Panc1 (cell line): ENCODE data around the gene ZNF175. TPM values are rescaled to one million over a fixed set of nuclear protein-coding genes. Genes with fewer than 3 reads are reported as not detected.

Experiments used
- ATAC-seq: fragments of 200-7000 bp; cut with Tn5 transposase; 2 replicates; pipeline ENCODE4 v1.9.1; 2020; ENCODE audit warnings: mild to moderate bottlenecking, moderate library complexity
- BruUV-seq: library from RNA; stranded (reverse); fragments of 400-500 nt; replicated peaks from 2 replicates; lab custom pipeline; 2021; lab: Mats Ljungman, UMichigan
- CTCF ChIA-PET: fragments of 300-600 bp; sonication (Branson Sonifier 250); formaldehyde crosslinking; loops from one replicate; lab custom pipeline; 2022; ENCODE audit warnings: antibody characterized with exemption; lab: Charles Lee
- POLR2A ChIA-PET: fragments of 300-600 bp; sonication (Branson Sonifier 250); formaldehyde crosslinking; loops from one replicate; lab custom pipeline; 2022; ENCODE audit warnings: antibody characterized with exemption; lab: Charles Lee
- DNase-seq: peaks from one replicate; pipeline ENCODE4 v3.0.0-alpha.2; 2010; ENCODE audit warnings: low read depth, low spot score
- H3K27ac ChIP-seq: 2 replicates; pipeline ENCODE4 v1.5.1; 2011; ENCODE audit warnings: mild to moderate bottlenecking, low read length, inconsistent platforms
- H3K27me3 ChIP-seq: fragments of 200-500 bp; sonication (Bioruptor generic); 2 replicates; pipeline ENCODE4 v1.6.0; 2014; ENCODE audit warnings: low read length, inconsistent platforms; ENCODE audit not compliant: control insufficient read depth, insufficient read depth
- H3K36me3 ChIP-seq: fragments of 200-500 bp; sonication (Bioruptor generic); 2 replicates; pipeline ENCODE4 v1.5.1; 2014; ENCODE audit warnings: inconsistent platforms, mild to moderate bottlenecking, low read length, moderate library complexity; ENCODE audit not compliant: control insufficient read depth, insufficient read depth
- H3K4me1 ChIP-seq: 2 replicates; pipeline ENCODE4 v1.5.1; 2011; ENCODE audit warnings: inconsistent platforms, mild to moderate bottlenecking, low read length, moderate library complexity; ENCODE audit not compliant: control insufficient read depth, insufficient read depth
- H3K4me3 ChIP-seq, 2 experiments: 2 replicates each; pipeline ENCODE4 v1.5.1; 2011 to 2012; ENCODE audit warnings: low read depth in 2 of 2, low read length in 2 of 2, mild to moderate bottlenecking in 2 of 2, inconsistent platforms in 1 of 2, moderate library complexity in 1 of 2
- H3K9me3 ChIP-seq: fragments of 200-500 bp; sonication (Bioruptor generic); 2 replicates; pipeline ENCODE4 v1.5.1; 2014; ENCODE audit warnings: low read depth, mild to moderate bottlenecking, inconsistent platforms, low read length, moderate library complexity; ENCODE audit not compliant: control insufficient read depth, insufficient read depth
- POLR2AphosphoS5 ChIP-seq: IDR thresholded peaks from 2 replicates; pipeline ENCODE4 v1.6.1; 2012; ENCODE audit warnings: mild to moderate bottlenecking, low read depth, low read length, moderate library complexity
- REST ChIP-seq, 2 experiments: IDR thresholded peaks; 2 replicates each; pipeline ENCODE4 v1.6.1; 2011 to 2012; ENCODE audit warnings: low read depth in 2 of 2, control low read depth in 1 of 2, low read length in 1 of 2, mild to moderate bottlenecking in 1 of 2, moderate library complexity in 1 of 2; ENCODE audit not compliant: insufficient read depth in 1 of 2
- SIN3A ChIP-seq: IDR thresholded peaks from 2 replicates; pipeline ENCODE4 v1.6.1; 2012; ENCODE audit warnings: low read depth, mild to moderate bottlenecking, low read length, moderate library complexity, borderline replicate concordance; ENCODE audit not compliant: insufficient read depth
- TCF7L2 ChIP-seq: IDR thresholded peaks from 2 replicates; pipeline ENCODE4 v1.6.1; 2011; ENCODE audit warnings: mild to moderate bottlenecking, low read depth, low read length, inconsistent platforms
- in situ Hi-C: cut with HindIII; loops from 2 replicates; pipeline ENCODE4 v1.10.0; 2016; ENCODE audit warnings: low sequenced_read_pairs, low pct_unique_long_range_greater_than_20kb
- intact Hi-C: fragments of 100-400 bp; cut with micrococcal nuclease; formaldehyde crosslinking; loops from one replicate; pipeline ENCODE4 v1.10.0; 2022; ENCODE audit not compliant: unreplicated experiment
- total RNA-seq: library from RNA; stranded (reverse); gene quantifications from one replicate; pipeline ENCODE4 v1.2.1, GENCODE V29; 2021; ENCODE audit not compliant: unreplicated experiment

ZNF175 gene
- total RNA-seq, 1 experiment from 2014 or later = 7.3 TPM

GRCh38 chr19:51593138-51593890, 22.2 kb downstream of the ZNF175 start:
- H3K4me1 ChIP-seq = no peaks in the 10 kb centered on the region
- ChIA-PET CTCF (no interaction called here), POLR2A (no interaction called here)
- H3K27me3 ChIP-seq = no peaks in the 10 kb centered on the region
- peaks cover 2% of the 10 kb centered on the region; the same call in 1 of the 2 replicates for H3K9me3 ChIP-seq
- 0 out of 2 replicates have a peak overlapping the region, but pooled peaks have one; percentile 21 for H3K27ac ChIP-seq
- no TSS peak for BruUV-seq
- H3K4me3 ChIP-seq = peak overlapping the region; percentile 65 to 74
- H3K36me3 ChIP-seq = no peaks in the 10 kb centered on the region
- in situ Hi-C loops (no loop called here), intact Hi-C loops (no loop called here)
- DNase-seq (no peak), ATAC-seq (no peak)
- TF ChIP-seq REST (IDR thresholded peaks at IDR 0.05; ENCODE audit: insufficient read depth in 1 of 2, low read depth in 2 of 2, low read length in 1 of 2) = no peak

- no peaks in the 10 kb centered on the region for H3K4me1 ChIP-seq
- H3K4me3 ChIP-seq = peak overlapping the region; percentile 65 to 74
- TF ChIP-seq POLR2AphosphoS5 (0 out of 2 replicates have a peak, but pooled peaks have one; percentile 24), SIN3A (no peak)
- in situ Hi-C loops (no loop called here), intact Hi-C loops (no loop called here)
- H3K36me3 ChIP-seq = no peaks in the 10 kb centered on the region
- ChIA-PET POLR2A (no interaction called here), CTCF (no interaction called here)
- peak overlapping the region; percentile 21; the same call in 1 of the 2 replicates for H3K27ac ChIP-seq
- peak; percentile 100 for ATAC-seq
- H3K9me3 ChIP-seq = no peaks in the 10 kb centered on the region
- no TSS peak for BruUV-seq
- H3K27me3 ChIP-seq = no peaks in the 10 kb centered on the region
- DNase-seq = peak; percentile 68
Measured at GRCh38 chr19:51593969-51594773, 23.1 kb downstream of the ZNF175 start.

GRCh38 chr19:51594774-51595109, 23.7 kb downstream of the ZNF175 start:
- in situ Hi-C loops = no loop called here

More at GRCh38 chr19:51594774-51595109, 23.7 kb downstream of the ZNF175 start:
- no TSS peak for BruUV-seq
- intact Hi-C loops = no loop called here
- ATAC-seq (no peak), DNase-seq (no peak)
- no peak for TF ChIP-seq REST (IDR thresholded peaks at IDR 0.05; ENCODE audit: insufficient read depth in 1 of 2, low read depth in 2 of 2, low read length in 1 of 2)
- TF ChIP-seq SIN3A = no peak
- no peak for TF ChIP-seq POLR2AphosphoS5
- TF ChIP-seq TCF7L2 = no peak
- no peaks in the 10 kb centered on the region for H3K36me3 ChIP-seq
- peak overlapping the region; percentile 65 to 74 for H3K4me3 ChIP-seq
- H3K4me1 ChIP-seq = no peaks in the 10 kb centered on the region
- ChIA-PET CTCF (no interaction called here), POLR2A (no interaction called here)
- H3K27me3 ChIP-seq = no peaks in the 10 kb centered on the region
- H3K9me3 ChIP-seq = no peaks in the 10 kb centered on the region
- H3K27ac ChIP-seq = no peak overlapping the region; the same call in 1 of the 2 replicates
